ENCODE measurements around the gene CSAD.
A peak's percentile ranks its signal among the peaks of the same experiment; 100 is the strongest.
"Not testable (repeated sequence)": the region's sequence is repeated elsewhere in the genome, so short reads cannot be mapped to it uniquely, and the experiment has no call there.

Gene CSAD

GRCh38 chr12:53178803-53179202 lies 1.9 kb downstream of the CSAD start:
- not testable (repeated sequence) for DNase-seq

GRCh38 chr12:53177447-53177846 lies 3.3 kb downstream of the CSAD start:
- DNase-seq, result not testable (repeated sequence)

- no peak for DNase-seq
These were observed 4.0 kb downstream of the CSAD start for GRCh38 chr12:53176750-53177149.

- peak; percentile 65 for DNase-seq
These were observed 5.7 kb downstream of the CSAD start for GRCh38 chr12:53174881-53175491.

- no peak for DNase-seq
These were observed 7.5 kb downstream of the CSAD start for GRCh38 chr12:53173085-53173715.

GRCh38 chr12:53172352-53172751 lies 8.4 kb downstream of the CSAD start:
- DNase-seq, result no peak

GRCh38 chr12:53171725-53172329 lies 8.9 kb downstream of the CSAD start:
- DNase-seq, result no peak

GRCh38 chr12:53170876-53171724 lies 9.6 kb downstream of the CSAD start:
- no peak for DNase-seq

- DNase-seq, result no peak
These were observed 10.5 kb downstream of the CSAD start for GRCh38 chr12:53170215-53170614.

GRCh38 chr12:53169644-53170043 lies 11.1 kb downstream of the CSAD start:
- DNase-seq, result no peak

GRCh38 chr12:53166837-53167236 lies 13.9 kb downstream of the CSAD start:
- DNase-seq, result no peak

- DNase-seq, result not testable (repeated sequence)
These were observed 17.7 kb downstream of the CSAD start for GRCh38 chr12:53163008-53163407.

GRCh38 chr12:53161119-53161911 lies 19.4 kb downstream of the CSAD start:
- no peak for DNase-seq

- no peak for DNase-seq
These were observed 20.1 kb downstream of the CSAD start for GRCh38 chr12:53160673-53161072.

GRCh38 chr12:53160000-53160399 lies 20.7 kb downstream of the CSAD start:
- no peak for DNase-seq

GRCh38 chr12:53159195-53159839 lies 21.4 kb downstream of the CSAD start:
- DNase-seq, result peak; percentile 96

GRCh38 chr12:53152390-53152789 lies 28.3 kb downstream of the CSAD start:
- DNase-seq, result no peak

GRCh38 chr12:53151039-53151438 lies 29.7 kb downstream of the CSAD start:
- DNase-seq, result no peak

- no peak for DNase-seq
These were observed 33.1 kb downstream of the CSAD start for GRCh38 chr12:53147653-53148052.

GRCh38 chr12:53147181-53147580 lies 33.5 kb downstream of the CSAD start:
- DNase-seq, result no peak

- no peak for DNase-seq
These were observed 35.1 kb downstream of the CSAD start for GRCh38 chr12:53145383-53146260.

All from OCI-M1 (cell line).